ENCODE measurements around the gene MYO1D.
"Not testable (repeated sequence)": the region's sequence is repeated elsewhere in the genome, so short reads cannot be mapped to it uniquely, and the experiment has no call there.

The MYO1D gene

GRCh38 chr17:32725697-32726096 lies 151.2 kb downstream of the MYO1D start:
- DNase-seq: no peak

- peak in 4 of 14 donors; percentile 10 to 33 (median 23) for DNase-seq
These were observed 153.5 kb downstream of the MYO1D start for GRCh38 chr17:32723310-32723955.

GRCh38 chr17:32722733-32723132 lies 154.2 kb downstream of the MYO1D start:
- no peak for DNase-seq

GRCh38 chr17:32720671-32721070 lies 156.3 kb downstream of the MYO1D start:
- DNase-seq: no peak

- DNase-seq: peak in 1 of 14 donors; percentile 12
These were observed 157.2 kb downstream of the MYO1D start for GRCh38 chr17:32719689-32720088.

GRCh38 chr17:32714922-32715321 lies 162.0 kb downstream of the MYO1D start:
- not testable (repeated sequence) for DNase-seq

GRCh38 chr17:32714206-32714605 lies 162.7 kb downstream of the MYO1D start:
- not testable (repeated sequence) for DNase-seq

GRCh38 chr17:32713081-32713480 lies 163.8 kb downstream of the MYO1D start:
- no peak for DNase-seq

GRCh38 chr17:32709562-32709961 lies 167.4 kb downstream of the MYO1D start:
- DNase-seq: no peak

- no peak for DNase-seq
These were observed 175.1 kb downstream of the MYO1D start for GRCh38 chr17:32701871-32702270.

GRCh38 chr17:32699247-32699646 lies 177.7 kb downstream of the MYO1D start:
- no peak for DNase-seq

GRCh38 chr17:32697728-32698625 lies 178.9 kb downstream of the MYO1D start:
- DNase-seq: no peak

GRCh38 chr17:32696426-32696825 lies 180.5 kb downstream of the MYO1D start:
- DNase-seq: no peak

GRCh38 chr17:32695864-32696263 lies 181.1 kb downstream of the MYO1D start:
- no peak for DNase-seq

GRCh38 chr17:32693194-32693897 lies 183.6 kb downstream of the MYO1D start:
- DNase-seq: no peak

GRCh38 chr17:32692179-32692578 lies 184.7 kb downstream of the MYO1D start:
- no peak for DNase-seq

GRCh38 chr17:32689348-32689747 lies 187.6 kb downstream of the MYO1D start:
- no peak for DNase-seq

GRCh38 chr17:32688221-32688620 lies 188.7 kb downstream of the MYO1D start:
- no peak for DNase-seq

- no peak for DNase-seq
These were observed 192.6 kb downstream of the MYO1D start for GRCh38 chr17:32684087-32684958.

GRCh38 chr17:32673964-32674363 lies 203.0 kb downstream of the MYO1D start:
- no peak for DNase-seq

- no peak for DNase-seq
These were observed 204.2 kb downstream of the MYO1D start for GRCh38 chr17:32672711-32673110.

- DNase-seq: peak in 1 of 14 donors; percentile 1
These were observed 205.0 kb downstream of the MYO1D start for GRCh38 chr17:32671896-32672295.
